D721Med (cell line): ENCODE results near the gene ACTR6.
A peak's percentile ranks its signal among the peaks of the same experiment; 100 is the strongest.

Source experiments
- DNase-seq: peaks from one replicate; pipeline ENCODE4 v3.0.0; 2011; ENCODE audit warnings: low spot score; ENCODE audit not compliant: insufficient read length
- FAIRE-seq: peaks from 2 replicates; lab custom pipeline; 2011; peaks lifted over from hg19 to GRCh38; lab: Jason Lieb, UNC
- CTCF ChIP-seq: IDR thresholded peaks from 2 replicates; pipeline ENCODE4 v1.5.1; 2012; ENCODE audit warnings: mild to moderate bottlenecking, control low read depth; ENCODE audit not compliant: insufficient read depth; ENCODE audit errors: missing control alignments

ACTR6 gene

DNA sequence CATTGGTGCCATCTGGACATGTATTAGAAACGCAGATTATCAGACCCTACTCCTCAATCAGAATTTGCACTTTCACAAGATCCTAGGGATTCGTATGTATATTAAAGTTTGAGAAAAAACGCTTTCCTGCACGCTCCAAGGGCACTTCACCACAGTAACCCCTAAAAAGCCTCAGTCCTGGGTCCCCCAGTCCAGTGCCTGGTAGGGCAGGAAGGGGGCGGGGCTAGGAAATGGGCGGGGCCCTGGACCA lies 65.9 kb downstream of the ACTR6 start:
- no peak for TF ChIP-seq CTCF
- DNase-seq, result peak; percentile 43
- FAIRE-seq, result no peak

GRCh38 chr12:100266835-100267602 lies 66.4 kb downstream of the ACTR6 start, which contains the start of the genes DEPDC4 and SCYL2:
Gene DEPDC4, minus strand, starts transcription at chr12:100267079. Its CDS starts 3 bp downstream, at chr12:100267076.
Gene SCYL2, plus strand, starts transcription at chr12:100267177. Its CDS starts 15,794 bp downstream, at chr12:100282971.
- FAIRE-seq (no peak), DNase-seq (peak; percentile 37)
- no peak for TF ChIP-seq CTCF

DNA sequence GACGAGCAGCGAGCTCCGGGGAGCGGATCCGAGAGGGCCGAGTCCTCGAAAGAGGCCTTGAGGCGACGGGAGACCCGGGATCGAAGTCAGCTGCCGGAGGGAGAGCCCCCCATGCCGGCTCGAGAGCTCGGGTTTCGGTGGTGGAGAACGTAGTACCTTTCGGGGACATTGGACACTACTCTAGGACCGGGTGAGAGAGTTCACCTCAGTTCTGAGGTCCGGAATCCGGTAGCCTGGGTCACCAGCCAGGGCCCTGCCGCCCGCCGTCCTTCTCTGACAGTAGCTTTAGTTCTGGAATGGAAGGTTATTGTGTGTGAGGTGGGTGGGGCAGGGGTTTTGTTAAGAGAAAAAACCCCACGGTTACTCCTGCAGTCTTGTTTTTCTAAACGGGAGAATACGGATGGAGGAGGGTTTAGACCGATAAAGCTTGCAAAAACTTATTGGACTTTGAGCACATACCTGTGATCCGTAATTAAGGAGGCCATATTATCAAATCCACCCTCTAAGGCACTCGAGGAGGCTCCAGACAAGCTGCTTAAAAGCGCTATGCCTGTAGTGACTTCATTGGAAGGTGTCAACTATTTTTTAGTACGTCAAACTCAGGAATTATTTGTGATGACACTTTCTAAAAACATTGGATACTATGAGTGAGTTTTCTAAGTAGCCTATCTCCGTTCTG lies 67.1 kb downstream of the ACTR6 start:
- no peak for TF ChIP-seq CTCF
- no peak for FAIRE-seq
- no peak for DNase-seq

- FAIRE-seq (no peak), DNase-seq (no peak)
- no peak for TF ChIP-seq CTCF
These were observed 68.4 kb downstream of the ACTR6 start for GRCh38 chr12:100268835-100269564.

DNA sequence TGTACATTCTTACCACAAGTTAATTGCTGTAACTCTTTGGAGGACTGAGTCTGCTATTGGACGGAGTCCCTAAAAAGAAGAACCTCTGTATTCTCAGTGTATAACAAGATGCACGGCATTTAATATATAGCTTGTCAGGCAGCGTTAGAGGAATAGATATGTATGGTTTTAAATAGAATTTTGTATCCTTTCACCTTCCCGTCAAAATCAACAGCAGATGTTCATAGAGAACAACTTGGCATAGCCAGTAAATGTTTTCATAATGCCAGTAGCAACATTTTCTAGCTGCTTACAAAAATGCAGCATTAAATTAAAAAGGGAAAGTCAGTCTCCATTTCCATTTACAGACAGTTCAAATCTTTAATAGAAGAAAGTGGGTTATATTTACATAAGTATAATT lies 73.2 kb downstream of the ACTR6 start:
- no peak for FAIRE-seq
- no peak for TF ChIP-seq CTCF
- DNase-seq, result no peak
